ENCODE data around the gene MEAF6. TPM values are rescaled to one million over a fixed set of nuclear protein-coding genes. Genes with fewer than 3 reads are reported as not detected.
"Not testable (repeated sequence)": the region's sequence is repeated elsewhere in the genome, so short reads cannot be mapped to it uniquely, and the experiment has no call there.

The MEAF6 gene
- total and polyA plus RNA-seq, 2 of the 4 experiments (the other 2 are of a cell fraction): 36.2 to 40.7 TPM

GRCh38 chr1:37540036-37540785, 25.6 kb upstream of the MEAF6 start:
- in situ Hi-C loops (cut with MboI; ENCODE audit: low sequenced_read_pairs): no loop called here
- 95% methylated on average over 21 of the region's 30 CpGs; no CpG with 5 or more reads in 1 of the 2 experiments for WGBS, 2 experiments (ENCODE audit: extremely low coverage in 2 of 2, insufficient read length in 1 of 2)
- POLR2A ChIA-PET (ENCODE audit: unreplicated experiment): no interaction called here

DNA sequence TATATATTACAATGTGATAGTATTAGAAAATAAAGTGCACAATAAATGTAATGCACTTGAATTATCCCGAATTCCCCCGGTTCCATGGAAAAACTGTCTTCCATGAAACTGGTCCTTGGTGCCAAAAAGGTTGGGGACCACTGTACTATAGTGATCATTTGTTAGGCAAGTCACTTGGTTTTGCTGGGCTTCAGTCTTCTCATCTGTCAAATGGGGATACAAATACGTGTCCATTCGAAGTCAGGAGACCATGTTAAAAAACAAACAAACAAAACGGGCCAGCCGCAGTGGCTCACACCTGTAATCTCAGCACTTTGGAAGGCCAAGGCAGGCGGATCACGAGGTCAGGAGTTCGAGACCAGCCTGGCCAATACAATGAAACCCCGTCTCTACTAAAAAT, 24.6 kb upstream of the MEAF6 start:
- H2BK15ac ChIP-seq (ENCODE audit: low read depth, low read length); POLR2A ChIA-PET (ENCODE audit: unreplicated experiment); intact Hi-C loops (cut with micrococcal nuclease); H3K9me3 ChIP-seq (ENCODE audit: control insufficient read depth, insufficient read depth, low read length); H3K4me2 ChIP-seq (ENCODE audit: low read depth, low read length); H2AK5ac ChIP-seq (ENCODE audit: low read depth, low read length); H3K23ac ChIP-seq (ENCODE audit: low read depth, low read length); dilution Hi-C loops (cut with HindIII; ENCODE audit: low sequenced_read_pairs, unreplicated experiment); H2AFZ ChIP-seq (replicated peaks; ENCODE audit: low read length, poor library complexity); H3K14ac ChIP-seq (replicated peaks; ENCODE audit: low read depth, low read length); CTCF ChIA-PET; H3K27ac ChIP-seq (ENCODE audit: insufficient read depth, low read length); H4K8ac ChIP-seq (ENCODE audit: low read depth in 2 of 2, low read length in 2 of 2); H3K4me3 ChIP-seq (ENCODE audit: insufficient read depth, low read depth, low read length); ATAC-seq (ENCODE audit: low read depth); H2AK9ac ChIP-seq (replicated peaks; ENCODE audit: low read depth, low read length, poor library complexity); DNase-seq; H2BK20ac ChIP-seq (ENCODE audit: low read depth, low read length); H3K9me1 ChIP-seq (ENCODE audit: insufficient read depth, low read length); H4K91ac ChIP-seq (ENCODE audit: insufficient read depth, low read depth, low read length); H4K5ac ChIP-seq (ENCODE audit: low read depth, low read length); H3K4ac ChIP-seq (ENCODE audit: low read depth, low read length); H3K9ac ChIP-seq (ENCODE audit: low read depth, low read length); H3K4me1 ChIP-seq (ENCODE audit: control insufficient read depth, insufficient read depth, low read length); H2BK5ac ChIP-seq (ENCODE audit: low read depth, low read length, poor library complexity, severe bottlenecking); in situ Hi-C loops (cut with MboI; ENCODE audit: low sequenced_read_pairs); H2BK120ac ChIP-seq (ENCODE audit: low read depth, low read length); H3K27me3 ChIP-seq (ENCODE audit: control insufficient read depth, insufficient read depth, low read length); H3K56ac ChIP-seq (ENCODE audit: extremely low read depth, insufficient read depth, low read length); H3K18ac ChIP-seq (ENCODE audit: low read depth, low read length); BruUV-seq (replicated peaks): not testable (repeated sequence)
- Histone ChIP-seq H3K79me1 (ENCODE audit: low read depth in 1 of 2, low read length in 2 of 2) (peaks cover 20 to 44% of the 10 kb centered on the region in 2 experiments), H4K20me1 (ENCODE audit: insufficient read depth, low read length) (peaks cover 14% of the 10 kb centered on the region), H3K36me3 (ENCODE audit: control insufficient read depth, insufficient read depth, low read length) (peaks cover 25% of the 10 kb centered on the region)
- WGBS, 2 experiments (ENCODE audit: extremely low coverage in 2 of 2, insufficient read length in 1 of 2): 100% methylated on average over 5 of the region's 10 CpGs; no CpG with 5 or more reads in 1 of the 2 experiments

More at GRCh38 chr1:37540036-37540785, 25.6 kb upstream of the MEAF6 start:
- no peak overlapping the region for H2BK5ac ChIP-seq (ENCODE audit: low read depth, low read length, poor library complexity, severe bottlenecking)
- H3K4me1 ChIP-seq (ENCODE audit: control insufficient read depth, insufficient read depth, low read length): peaks cover 6% of the 10 kb centered on the region; the same call in 1 of the 2 replicates
- no peak overlapping the region for H2BK20ac ChIP-seq (ENCODE audit: low read depth, low read length)
- no peak overlapping the region for H4K8ac ChIP-seq (ENCODE audit: low read depth in 2 of 2, low read length in 2 of 2)
- H4K91ac ChIP-seq (ENCODE audit: insufficient read depth, low read depth, low read length): no peak overlapping the region
- no peaks in the 10 kb centered on the region for H3K9me3 ChIP-seq (ENCODE audit: control insufficient read depth, insufficient read depth, low read length)
- no peak overlapping the region for H2AK5ac ChIP-seq (ENCODE audit: low read depth, low read length)
- H2AK9ac ChIP-seq (replicated peaks; ENCODE audit: low read depth, low read length, poor library complexity): no peak overlapping the region
- no peak overlapping the region for H2AFZ ChIP-seq (replicated peaks; ENCODE audit: low read length, poor library complexity)
- no peak overlapping the region for H3K14ac ChIP-seq (replicated peaks; ENCODE audit: low read depth, low read length)
- no peak overlapping the region for H3K4me3 ChIP-seq (ENCODE audit: insufficient read depth, low read depth, low read length)
- no peak overlapping the region for H2BK15ac ChIP-seq (ENCODE audit: low read depth, low read length)
- dilution Hi-C loops (cut with HindIII; ENCODE audit: low sequenced_read_pairs, unreplicated experiment) (no loop called here), intact Hi-C loops (cut with micrococcal nuclease) (no loop called here)
- H3K79me1 ChIP-seq (ENCODE audit: low read depth in 1 of 2, low read length in 2 of 2): peaks cover 27 to 49% of the 10 kb centered on the region in 2 experiments
- H3K4ac ChIP-seq (ENCODE audit: low read depth, low read length): no peak overlapping the region
- H4K20me1 ChIP-seq (ENCODE audit: insufficient read depth, low read length): peaks cover 10% of the 10 kb centered on the region
- no peak for TF ChIP-seq FOS (IDR thresholded peaks at IDR 0.05; ENCODE audit: low read depth, low read length)
- TF ChIP-seq MAZ (IDR thresholded peaks at IDR 0.05; ENCODE audit: borderline replicate concordance, low read depth, low read length): no peak
- no peak for TF ChIP-seq USF2 (IDR thresholded peaks at IDR 0.05; ENCODE audit: low read depth, low read length)
- no peak for TF ChIP-seq SMC3 (IDR thresholded peaks at IDR 0.05; ENCODE audit: low read depth, low read length)
- CTCF ChIA-PET: no interaction called here
- H3K18ac ChIP-seq (ENCODE audit: low read depth, low read length): no peak overlapping the region
- no peak overlapping the region for H3K23ac ChIP-seq (ENCODE audit: low read depth, low read length)
- no peak overlapping the region for H4K5ac ChIP-seq (ENCODE audit: low read depth, low read length)
- peaks cover 3% of the 10 kb centered on the region; the same call in 1 of the 2 replicates for H3K9me1 ChIP-seq (ENCODE audit: insufficient read depth, low read length)
- H3K36me3 ChIP-seq (ENCODE audit: control insufficient read depth, insufficient read depth, low read length): peaks cover 33% of the 10 kb centered on the region
- no peak for ATAC-seq (ENCODE audit: low read depth)
- no peaks in the 10 kb centered on the region for H3K27me3 ChIP-seq (ENCODE audit: control insufficient read depth, insufficient read depth, low read length)
- BruUV-seq (replicated peaks): no TSS peak
- no peak overlapping the region for H3K4me2 ChIP-seq (ENCODE audit: low read depth, low read length)
- H3K9ac ChIP-seq (ENCODE audit: low read depth, low read length): no peak overlapping the region
- DNase-seq: no peak
- no peak overlapping the region for H3K56ac ChIP-seq (ENCODE audit: extremely low read depth, insufficient read depth, low read length)
- no peak overlapping the region for H2BK120ac ChIP-seq (ENCODE audit: low read depth, low read length)
- no peak overlapping the region for H3K27ac ChIP-seq (ENCODE audit: insufficient read depth, low read length)
